IMR-90 (cell line): Measurements from ENCODE around the gene MRPL58. TPM values are rescaled to one million over a fixed set of nuclear protein-coding genes. Genes with fewer than 3 reads are reported as not detected.
A peak's percentile ranks its signal among the peaks of the same experiment; 100 is the strongest.

ENCODE experiments used
- ATAC-seq: fragments of 200-7000 bp; cut with Tn5 transposase; 2 replicates; pipeline ENCODE4 v1.9.1; 2020; ENCODE audit warnings: low read depth, mild to moderate bottlenecking, moderate library complexity
- BruUV-seq: library from RNA; stranded (reverse); fragments of 400-500 nt; replicated peaks from 2 replicates; lab custom pipeline; 2021; lab: Mats Ljungman, UMichigan
- CTCF ChIA-PET: fragments of 300-600 bp; formaldehyde crosslinking; extraction: SDS; loops from one replicate; lab custom pipeline; 2021; ENCODE audit warnings: antibody characterized with exemption; lab: Yijun Ruan, JAX
- POLR2A ChIA-PET: fragments of 300-600 bp; sonication (Branson Sonifier 250); formaldehyde crosslinking; loops from one replicate; lab custom pipeline; 2022; ENCODE audit warnings: antibody characterized with exemption; ENCODE audit not compliant: unreplicated experiment; lab: Charles Lee
- DNase-seq: peaks from one replicate; pipeline ENCODE4 v3.0.0; 2013
- H2AFZ ChIP-seq: replicated peaks from 2 replicates; pipeline ENCODE3; 2013; ENCODE audit warnings: low read length, mild to moderate bottlenecking; ENCODE audit not compliant: poor library complexity
- H2AK5ac ChIP-seq: 2 replicates; pipeline ENCODE4 v1.6.1; 2013; ENCODE audit warnings: low read depth, low read length, inconsistent platforms
- H2AK9ac ChIP-seq: replicated peaks from 2 replicates; pipeline ENCODE3; 2013; ENCODE audit warnings: mild to moderate bottlenecking, low read depth, low read length, moderate library complexity; ENCODE audit not compliant: poor library complexity
- H2BK120ac ChIP-seq: 2 replicates; pipeline ENCODE4 v1.6.1; 2013; ENCODE audit warnings: low read depth, low read length, inconsistent platforms
- H2BK15ac ChIP-seq: 3 replicates; pipeline ENCODE4 v1.6.1; 2013; ENCODE audit warnings: low read depth, low read length, inconsistent platforms
- H2BK20ac ChIP-seq: 2 replicates; pipeline ENCODE4 v1.6.1; 2013; ENCODE audit warnings: low read depth, mild to moderate bottlenecking, inconsistent platforms, low read length, moderate library complexity
- H2BK5ac ChIP-seq: 2 replicates; pipeline ENCODE4 v1.6.1; 2013; ENCODE audit warnings: mild to moderate bottlenecking, low read depth, low read length, inconsistent platforms; ENCODE audit not compliant: poor library complexity, severe bottlenecking
- H3K14ac ChIP-seq: replicated peaks from 2 replicates; pipeline ENCODE4 v1.6.1; 2013; ENCODE audit warnings: low read depth, low read length, inconsistent platforms
- H3K18ac ChIP-seq: 2 replicates; pipeline ENCODE4 v1.6.1; 2013; ENCODE audit warnings: low read depth, low read length, control low read depth
- H3K23ac ChIP-seq: 2 replicates; pipeline ENCODE4 v1.6.1; 2013; ENCODE audit warnings: low read depth, low read length, inconsistent platforms
- H3K27ac ChIP-seq: 2 replicates; pipeline ENCODE4 v1.5.1; 2013; ENCODE audit warnings: mild to moderate bottlenecking, control low read depth, low read length; ENCODE audit not compliant: insufficient read depth
- H3K27me3 ChIP-seq: 2 replicates; pipeline ENCODE4 v1.6.1; 2013; ENCODE audit warnings: low read length; ENCODE audit not compliant: control insufficient read depth, insufficient read depth
- H3K36me3 ChIP-seq: 2 replicates; pipeline ENCODE4 v1.6.1; 2013; ENCODE audit warnings: low read length, mixed read lengths; ENCODE audit not compliant: control insufficient read depth, insufficient read depth
- H3K4ac ChIP-seq: 2 replicates; pipeline ENCODE4 v1.6.1; 2013; ENCODE audit warnings: low read depth, low read length, inconsistent platforms
- H3K4me1 ChIP-seq: 2 replicates; pipeline ENCODE4 v1.6.1; 2013; ENCODE audit warnings: low read length, mixed read lengths; ENCODE audit not compliant: control insufficient read depth, insufficient read depth
- H3K4me2 ChIP-seq: 2 replicates; pipeline ENCODE4 v1.6.1; 2013; ENCODE audit warnings: low read depth, mild to moderate bottlenecking, control low read depth, low read length, moderate library complexity
- H3K4me3 ChIP-seq: 2 replicates; pipeline ENCODE4 v1.5.1; 2013; ENCODE audit warnings: low read depth, mild to moderate bottlenecking, control low read depth, low read length, moderate library complexity; ENCODE audit not compliant: insufficient read depth
- H3K56ac ChIP-seq: 2 replicates; pipeline ENCODE4 v1.6.1; 2013; ENCODE audit warnings: low read length, inconsistent platforms; ENCODE audit not compliant: insufficient read depth; ENCODE audit errors: extremely low read depth
- H3K79me1 ChIP-seq, 2 experiments: 2 replicates each; pipeline ENCODE4 v1.6.1; 2013; ENCODE audit warnings: low read length in 2 of 2, inconsistent platforms in 1 of 2, low read depth in 1 of 2
- H3K9ac ChIP-seq: 2 replicates; pipeline ENCODE4 v1.6.1; 2013; ENCODE audit warnings: low read depth, low read length, control low read depth
- H3K9me1 ChIP-seq: 2 replicates; pipeline ENCODE4 v1.6.1; 2013; ENCODE audit warnings: low read length, inconsistent platforms; ENCODE audit not compliant: insufficient read depth
- H3K9me3 ChIP-seq: 2 replicates; pipeline ENCODE4 v1.6.1; 2013; ENCODE audit warnings: low read length; ENCODE audit not compliant: control insufficient read depth, insufficient read depth
- H4K20me1 ChIP-seq: 2 replicates; pipeline ENCODE4 v1.6.1; 2013; ENCODE audit warnings: low read length, inconsistent platforms; ENCODE audit not compliant: insufficient read depth
- H4K5ac ChIP-seq: 2 replicates; pipeline ENCODE4 v1.6.1; 2013; ENCODE audit warnings: mild to moderate bottlenecking, low read depth, low read length, control low read depth
- H4K8ac ChIP-seq, 2 experiments: 2 replicates each; pipeline ENCODE4 v1.6.1; 2013; ENCODE audit warnings: low read depth in 2 of 2, low read length in 2 of 2, control low read depth in 1 of 2, inconsistent platforms in 1 of 2
- H4K91ac ChIP-seq: 2 replicates; pipeline ENCODE4 v1.6.1; 2013; ENCODE audit warnings: low read depth, low read length, inconsistent platforms; ENCODE audit not compliant: insufficient read depth
- BHLHE40 ChIP-seq: fragments of 150-350 bp; IDR thresholded peaks from 2 replicates; pipeline ENCODE4 v1.6.1; 2016; ENCODE audit warnings: mild to moderate bottlenecking, low read depth, low read length
- CEBPB ChIP-seq: IDR thresholded peaks from 2 replicates; pipeline ENCODE4 v1.6.1; 2012; ENCODE audit warnings: low read depth, low read length, improper control_type of control experiment
- CTCF ChIP-seq: conservative IDR thresholded peaks from 2 replicates; pipeline ENCODE4 v1.5.1; 2012; ENCODE audit warnings: mild to moderate bottlenecking, low read depth, low read length, improper control_type of control experiment
- ELK1 ChIP-seq: fragments of 150-350 bp; IDR thresholded peaks from 2 replicates; pipeline ENCODE4 v1.6.1; 2016; ENCODE audit warnings: low read depth, mild to moderate bottlenecking, low read length, moderate library complexity, borderline replicate concordance
- FOS ChIP-seq: fragments of 150-350 bp; IDR thresholded peaks from 2 replicates; pipeline ENCODE4 v1.6.1; 2016; ENCODE audit warnings: low read depth, low read length
- MAFK ChIP-seq: IDR thresholded peaks from 2 replicates; pipeline ENCODE4 v1.6.1; 2012; ENCODE audit warnings: low read depth, low read length, improper control_type of control experiment
- MAZ ChIP-seq: IDR thresholded peaks from 2 replicates; pipeline ENCODE4 v1.6.1; 2012; ENCODE audit warnings: low read depth, mild to moderate bottlenecking, low read length, improper control_type of control experiment, moderate library complexity, borderline replicate concordance
- MXI1 ChIP-seq: IDR thresholded peaks from 2 replicates; pipeline ENCODE4 v1.6.1; 2012; ENCODE audit warnings: low read depth, mild to moderate bottlenecking, low read length, moderate library complexity, borderline replicate concordance
- RAD21 ChIP-seq: IDR thresholded peaks from 2 replicates; pipeline ENCODE4 v1.6.1; 2012; ENCODE audit warnings: low read length, improper control_type of control experiment
- RCOR1 ChIP-seq: IDR thresholded peaks from 2 replicates; pipeline ENCODE4 v1.6.1; 2012; ENCODE audit warnings: mild to moderate bottlenecking, low read length, improper control_type of control experiment; ENCODE audit not compliant: insufficient replicate concordance
- SMC3 ChIP-seq: fragments of 150-350 bp; IDR thresholded peaks from 2 replicates; pipeline ENCODE4 v1.6.1; 2016; ENCODE audit warnings: low read depth, mild to moderate bottlenecking, antibody characterized with exemption, low read length, moderate library complexity
- USF2 ChIP-seq: fragments of 150-350 bp; IDR thresholded peaks from 2 replicates; pipeline ENCODE4 v1.6.1; 2017; ENCODE audit warnings: mild to moderate bottlenecking, antibody characterized with exemption, low read length, low read depth
- WGBS, 2 experiments: methylation state at CpG; one replicate each; pipeline versions ENCODE4 v1.1.5 to v1.1.7; 2013; ENCODE audit warnings: missing lambda C conversion rate in 2 of 2; ENCODE audit not compliant: insufficient read length in 1 of 2; ENCODE audit errors: extremely low coverage in 2 of 2; 5-methylcytosine and 5-hydroxymethylcytosine counted together
- dilution Hi-C: fragments of 300-500 bp; cut with HindIII; formaldehyde crosslinking; loops from one replicate; pipeline ENCODE4 v1.14.3; 2018; ENCODE audit warnings: low sequenced_read_pairs; ENCODE audit not compliant: unreplicated experiment
- in situ Hi-C: fragments of 300-500 bp; cut with MboI; formaldehyde crosslinking; loops from 3 replicates; pipeline ENCODE4 v1.14.3; 2019; ENCODE audit warnings: low sequenced_read_pairs, inconsistent platforms, mixed read lengths
- intact Hi-C: fragments of 100-400 bp; cut with micrococcal nuclease; formaldehyde crosslinking; loops from 2 replicates; pipeline ENCODE4 v1.10.0; 2022
- polyA plus RNA-seq, 3 experiments: library from polyadenylated mRNA; depleted of rRNA; stranded (reverse); fragments of >200 nt; gene quantifications; 2 replicates each; pipeline ENCODE4 v1.2.3, GENCODE V29; 2012; ENCODE audit warnings: low replicate concordance in 1 of 3
- total RNA-seq: library from RNA; depleted of rRNA; stranded (reverse); fragments of >200 nt; gene quantifications from 2 replicates; pipeline ENCODE4 v1.2.3, GENCODE V29; 2012

The MRPL58 gene
- total and polyA plus RNA-seq, 2 of the 4 experiments (the other 2 are of a cell fraction): 42.5 to 53.0 TPM

- Histone ChIP-seq H3K23ac (peak overlapping the region; percentile 94), H3K36me3 (peaks cover 2% of the 10 kb centered on the region), H3K56ac (peak overlapping the region; percentile 61), H3K14ac (peak overlapping the region; percentile 82), H4K8ac (peak overlapping the region; percentile 39 to 87; a peak in 1 of 4 replicates), H3K79me1 (peaks cover 19 to 53% of the 10 kb centered on the region in 2 experiments), H2AK9ac (peak overlapping the region; percentile 100), H3K4ac (peak overlapping the region; percentile 87), H3K4me2 (peak overlapping the region; percentile 90), H3K18ac (no peak overlapping the region), H2BK5ac (peak overlapping the region; percentile 28), H3K4me1 (no peaks in the 10 kb centered on the region; the same call in 1 of the 2 replicates), H3K4me3 (peak overlapping the region; percentile 71), H2AK5ac (peak overlapping the region; percentile 91), H3K9ac (peak overlapping the region; percentile 83), H2BK15ac (no peak overlapping the region), H3K27ac (peak overlapping the region; percentile 64), H2BK20ac (no peak overlapping the region), H4K20me1 (0 out of 2 replicates have a peak, but pooled peaks cover 3% of the 10 kb centered on the region), H2BK120ac (no peak overlapping the region; the same call in 1 of the 2 replicates), H3K9me1 (no peaks in the 10 kb centered on the region), H3K27me3 (no peaks in the 10 kb centered on the region), H4K91ac (peak overlapping the region; percentile 54; the same call in 1 of the 2 replicates), H3K9me3 (no peaks in the 10 kb centered on the region), H4K5ac (no peak overlapping the region), H2AFZ (peak overlapping the region; percentile 95)
- POLR2A ChIA-PET: no interaction called here
- in situ Hi-C loops (no loop called here), intact Hi-C loops (loop anchor here (5.0 kb wide), 1 partner anchor 85 kb away; no protein-coding TSS in a partner anchor), dilution Hi-C loops (no loop called here)
- WGBS, 2 experiments: 0% methylated on average over 23 of the region's 38 CpGs; no CpG with 5 or more reads in 1 of the 2 experiments
- CTCF ChIA-PET: interaction anchor here (1.3 kb wide), 1 partner anchor 86 kb away, joined by 3 read pairs; no protein-coding TSS in a partner anchor
- ATAC-seq: peak; percentile 1; the same call in 1 of the 2 replicates
- no TSS peak for BruUV-seq
- DNase-seq: no peak
- TF ChIP-seq USF2 (no peak), CEBPB (no peak), RAD21 (no peak), BHLHE40 (no peak), MAZ (no peak), RCOR1 (no peak), MXI1 (no peak), MAFK (no peak), FOS (no peak), CTCF (no peak), SMC3 (no peak), ELK1 (no peak)
Observed at GRCh38 chr17:75047398-75048098, 35.1 kb downstream of the MRPL58 start.
